T-helper 17 cell (primary cell): ENCODE measurements around the gene RGS2. TPM values are rescaled to one million over a fixed set of nuclear protein-coding genes. Genes with fewer than 3 reads are reported as not detected.

ENCODE experiments used
- ATAC-seq: fragments of 150-1000 bp; cut with Tn5 transposase; 2 replicates; pipeline ENCODE4 v1.10.0; 2021; ENCODE audit warnings: mild to moderate bottlenecking, moderate library complexity
- DNase-seq, 3 donors: peaks; one replicate each; pipeline versions ENCODE4 v3.0.0 to v3.0.0-alpha.2; 2020 to 2021
- H3K9me3 ChIP-seq: one replicate; pipeline ENCODE4 v1.7.0; 2013; ENCODE audit warnings: low read length, mild to moderate bottlenecking; ENCODE audit not compliant: control insufficient read depth, poor library complexity, severe bottlenecking
- H3K27ac Mint-ChIP-seq: one replicate; pipeline ENCODE4 v1.8.0; 2022; ENCODE audit warnings: mild to moderate bottlenecking, moderate library complexity, mixed read lengths
- H3K27me3 Mint-ChIP-seq: one replicate; pipeline ENCODE4 v1.8.0; 2022; ENCODE audit warnings: mixed read lengths
- H3K36me3 Mint-ChIP-seq: one replicate; pipeline ENCODE4 v1.8.0; 2022; ENCODE audit warnings: low read depth, mixed read lengths
- H3K4me1 Mint-ChIP-seq: one replicate; pipeline ENCODE4 v1.8.0; 2022; ENCODE audit warnings: mild to moderate bottlenecking, mixed read lengths
- H3K4me3 Mint-ChIP-seq: one replicate; pipeline ENCODE4 v1.8.0; 2022; ENCODE audit warnings: mild to moderate bottlenecking, moderate library complexity, mixed read lengths
- total RNA-seq, 4 donors: library from RNA in 2 of 4; stranded (reverse) in 2 of 4; gene quantifications; one replicate each; pipeline ENCODE4 v1.2.3 and lab custom pipeline; 2022 to 2026

Gene RGS2
- total RNA-seq (100 to 1,000 TPM; 106 to 122 TPM), total RNA-seq (lab: John Stamatoyannopoulos, UW) (67.3 to 211 reads per million in 2 donors)

GRCh38 chr1:192808518-192809306 lies at the start of gene RGS2:
TSS of gene RGS2 (plus strand) at chr1:192809039. CDS start at chr1:192809072, 33 bp downstream.
- DNase-seq: peak; percentile 84 to 88 (median 85)
- H3K4me3 Mint-ChIP-seq: peak within 1 kb of the TSS; percentile 99
- H3K27me3 Mint-ChIP-seq: no peaks in the 10 kb centered on the region

GRCh38 chr1:192759104-192759503 lies 49.7 kb upstream of the RGS2 start:
- Mint-ChIP-seq H3K4me3 (no peak overlapping the region), H3K4me1 (no peaks in the 10 kb centered on the region), H3K27me3 (peaks cover 12% of the 10 kb centered on the region), H3K36me3 (no peaks in the 10 kb centered on the region), H3K27ac (no peak overlapping the region)
- no peaks in the 10 kb centered on the region for H3K9me3 ChIP-seq
- no peak for DNase-seq
- no peak for ATAC-seq

More at GRCh38 chr1:192808518-192809306, at the start of gene RGS2:
- H3K9me3 ChIP-seq: no peaks in the 10 kb centered on the region
- ATAC-seq: peak; percentile 91
- Mint-ChIP-seq H3K27ac (peak within 1 kb of the TSS; percentile 97), H3K4me1 (peaks cover 29% of the 10 kb centered on the region), H3K36me3 (peaks cover 7% of the 10 kb centered on the region)

DNA sequence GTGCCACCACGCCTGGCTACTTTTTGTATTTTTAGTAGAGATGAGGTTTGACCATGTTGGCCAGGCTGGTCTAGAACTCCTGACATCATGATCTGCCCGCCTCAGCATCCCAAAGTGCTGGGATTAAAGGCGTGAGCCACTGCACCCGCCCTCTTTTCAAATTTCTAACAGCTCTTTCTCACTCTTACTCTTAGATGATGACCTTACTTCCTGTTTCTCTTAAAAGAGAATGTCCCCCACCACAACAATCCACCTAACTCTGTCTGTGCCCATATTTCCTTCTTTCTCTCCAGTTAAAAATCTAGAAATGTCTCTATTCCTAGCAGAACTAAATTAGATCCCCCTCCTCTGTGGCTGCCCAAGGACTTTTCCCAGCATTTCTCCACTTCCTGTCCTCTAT lies 46.6 kb upstream of the RGS2 start:
- no peaks in the 10 kb centered on the region for H3K9me3 ChIP-seq
- Mint-ChIP-seq H3K4me3 (no peak overlapping the region), H3K36me3 (no peaks in the 10 kb centered on the region), H3K4me1 (no peaks in the 10 kb centered on the region), H3K27me3 (peaks cover 14% of the 10 kb centered on the region), H3K27ac (no peak overlapping the region)
- DNase-seq: no peak
- ATAC-seq: no peak

GRCh38 chr1:192763243-192763642 lies 45.6 kb upstream of the RGS2 start:
- H3K27me3 Mint-ChIP-seq: peaks cover 16% of the 10 kb centered on the region
- H3K36me3 Mint-ChIP-seq: no peaks in the 10 kb centered on the region
- H3K4me1 Mint-ChIP-seq: no peaks in the 10 kb centered on the region
- H3K27ac Mint-ChIP-seq: no peak overlapping the region
- no peak for DNase-seq
- no peaks in the 10 kb centered on the region for H3K9me3 ChIP-seq
- no peak for ATAC-seq
- no peak overlapping the region for H3K4me3 Mint-ChIP-seq

GRCh38 chr1:192763756-192764155 lies 45.1 kb upstream of the RGS2 start:
- H3K4me1 Mint-ChIP-seq: no peaks in the 10 kb centered on the region
- H3K4me3 Mint-ChIP-seq: no peak overlapping the region
- no peak for ATAC-seq
- no peak for DNase-seq
- H3K27ac Mint-ChIP-seq: no peak overlapping the region
- H3K36me3 Mint-ChIP-seq: no peaks in the 10 kb centered on the region
- H3K9me3 ChIP-seq: no peaks in the 10 kb centered on the region
- H3K27me3 Mint-ChIP-seq: peaks cover 16% of the 10 kb centered on the region

DNA sequence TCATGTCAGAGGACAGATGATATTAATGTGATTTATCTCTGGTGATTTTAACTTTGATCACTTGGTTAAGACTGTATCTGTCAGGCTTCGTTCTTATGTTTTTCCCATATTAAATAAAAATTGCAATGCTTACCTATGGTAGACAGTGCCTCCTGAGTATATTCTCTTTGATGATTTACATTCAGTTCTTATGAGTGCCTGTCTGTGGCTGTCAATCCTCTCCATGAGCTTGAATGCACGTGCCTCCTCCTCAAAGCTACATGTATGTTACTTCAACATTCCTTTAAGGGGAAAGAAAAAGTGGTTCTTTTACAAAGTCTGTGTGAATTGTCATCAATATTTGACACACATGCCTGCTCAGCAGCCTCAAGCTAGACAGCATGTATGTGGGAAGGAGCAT lies 44.2 kb upstream of the RGS2 start:
- no peak overlapping the region for H3K4me3 Mint-ChIP-seq
- peaks cover 23% of the 10 kb centered on the region for H3K27me3 Mint-ChIP-seq
- ATAC-seq (no peak), DNase-seq (no peak)
- no peak overlapping the region for H3K27ac Mint-ChIP-seq
- no peaks in the 10 kb centered on the region for H3K9me3 ChIP-seq
- no peaks in the 10 kb centered on the region for H3K4me1 Mint-ChIP-seq
- H3K36me3 Mint-ChIP-seq: no peaks in the 10 kb centered on the region

- no peak overlapping the region for H3K4me3 Mint-ChIP-seq
- H3K9me3 ChIP-seq: no peaks in the 10 kb centered on the region
- H3K27ac Mint-ChIP-seq: no peak overlapping the region
- no peaks in the 10 kb centered on the region for H3K36me3 Mint-ChIP-seq
- DNase-seq: no peak
- ATAC-seq: no peak
- no peaks in the 10 kb centered on the region for H3K4me1 Mint-ChIP-seq
- H3K27me3 Mint-ChIP-seq: peaks cover 18% of the 10 kb centered on the region
Observed at GRCh38 chr1:192766009-192766625, 42.7 kb upstream of the RGS2 start.

DNA sequence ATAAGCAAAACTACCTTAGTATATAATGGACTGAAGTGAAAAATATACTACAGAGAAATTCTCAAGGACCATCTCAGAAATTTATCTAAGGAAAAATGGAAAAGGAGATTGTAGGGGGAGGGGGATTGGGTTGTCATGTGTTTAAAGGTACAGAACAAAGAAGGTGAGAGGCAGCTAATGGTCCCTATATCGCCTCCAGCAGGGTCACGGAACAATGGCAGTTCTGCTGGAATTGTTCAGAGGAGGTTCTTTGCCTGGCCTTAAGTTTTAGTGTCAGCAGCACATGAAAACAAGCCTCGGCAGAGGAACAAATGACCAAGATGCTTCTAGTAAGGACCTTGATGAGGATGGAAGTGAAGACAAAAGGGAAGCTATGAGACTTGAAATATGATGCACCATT lies 42.0 kb upstream of the RGS2 start:
- Mint-ChIP-seq H3K4me1 (no peaks in the 10 kb centered on the region), H3K36me3 (no peaks in the 10 kb centered on the region), H3K4me3 (no peak overlapping the region), H3K27me3 (peaks cover 15% of the 10 kb centered on the region), H3K27ac (no peak overlapping the region)
- no peaks in the 10 kb centered on the region for H3K9me3 ChIP-seq
- ATAC-seq (no peak), DNase-seq (no peak)

DNA sequence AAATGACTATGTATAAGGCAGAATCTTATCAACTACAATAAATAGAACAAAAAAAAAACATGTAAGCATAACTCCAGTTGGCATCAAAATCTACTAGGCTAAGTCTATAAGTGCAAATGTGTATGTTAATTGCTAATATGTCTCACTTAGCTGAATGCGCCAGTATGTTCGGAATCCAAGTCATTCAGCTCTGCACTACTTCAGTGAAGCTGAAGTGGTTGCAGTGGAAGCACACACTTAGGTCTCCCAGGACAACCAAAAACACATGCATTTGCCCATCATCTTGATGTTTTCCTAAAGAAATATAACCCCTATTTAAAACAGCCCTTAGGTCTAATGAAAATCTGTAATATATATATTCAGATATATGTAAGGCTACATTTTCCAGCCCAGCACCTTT lies 41.0 kb upstream of the RGS2 start:
- ATAC-seq (no peak), DNase-seq (no peak)
- no peaks in the 10 kb centered on the region for H3K36me3 Mint-ChIP-seq
- H3K27me3 Mint-ChIP-seq: peaks cover 15% of the 10 kb centered on the region
- no peaks in the 10 kb centered on the region for H3K4me1 Mint-ChIP-seq
- no peak overlapping the region for H3K27ac Mint-ChIP-seq
- no peak overlapping the region for H3K4me3 Mint-ChIP-seq
- H3K9me3 ChIP-seq: no peaks in the 10 kb centered on the region

GRCh38 chr1:192768463-192768862 lies 40.4 kb upstream of the RGS2 start:
- ATAC-seq: no peak
- H3K9me3 ChIP-seq: no peaks in the 10 kb centered on the region
- Mint-ChIP-seq H3K27ac (no peak overlapping the region), H3K4me3 (no peak overlapping the region), H3K4me1 (no peaks in the 10 kb centered on the region), H3K36me3 (no peaks in the 10 kb centered on the region), H3K27me3 (peaks cover 15% of the 10 kb centered on the region)
- DNase-seq: no peak

DNA sequence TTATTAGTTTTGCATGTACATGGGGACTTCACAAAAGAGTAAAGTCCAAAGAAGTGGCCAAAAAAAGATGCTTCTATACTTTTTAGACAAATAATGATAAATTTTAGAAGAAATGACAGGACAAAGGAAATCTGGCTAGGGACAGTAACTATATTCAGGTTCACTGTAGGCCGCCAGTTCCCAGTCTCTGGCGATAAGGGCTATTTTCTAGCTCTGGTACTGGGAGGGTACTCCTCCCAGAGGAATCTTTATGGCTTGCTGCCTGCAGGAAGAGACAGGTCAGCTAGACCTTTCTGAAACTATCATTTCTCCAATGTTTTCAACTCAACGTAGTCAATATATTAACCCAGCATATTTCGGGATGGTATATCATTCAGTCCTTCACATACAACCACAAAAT lies 37.5 kb upstream of the RGS2 start:
- no peak for ATAC-seq
- Mint-ChIP-seq H3K36me3 (no peaks in the 10 kb centered on the region), H3K4me3 (no peak overlapping the region), H3K27ac (no peak overlapping the region), H3K4me1 (no peaks in the 10 kb centered on the region), H3K27me3 (peaks cover 15% of the 10 kb centered on the region)
- DNase-seq: no peak
- no peaks in the 10 kb centered on the region for H3K9me3 ChIP-seq

GRCh38 chr1:192775631-192776030 lies 33.2 kb upstream of the RGS2 start:
- Mint-ChIP-seq H3K27ac (no peak overlapping the region), H3K4me1 (no peaks in the 10 kb centered on the region), H3K27me3 (no peaks in the 10 kb centered on the region), H3K4me3 (no peak overlapping the region), H3K36me3 (no peaks in the 10 kb centered on the region)
- H3K9me3 ChIP-seq: no peaks in the 10 kb centered on the region
- no peak for ATAC-seq
- no peak for DNase-seq

GRCh38 chr1:192776206-192776605 lies 32.6 kb upstream of the RGS2 start:
- H3K4me1 Mint-ChIP-seq: no peaks in the 10 kb centered on the region
- no peaks in the 10 kb centered on the region for H3K9me3 ChIP-seq
- no peak for ATAC-seq
- H3K36me3 Mint-ChIP-seq: no peaks in the 10 kb centered on the region
- no peak overlapping the region for H3K4me3 Mint-ChIP-seq
- H3K27me3 Mint-ChIP-seq: no peaks in the 10 kb centered on the region
- H3K27ac Mint-ChIP-seq: no peak overlapping the region
- no peak for DNase-seq

DNA sequence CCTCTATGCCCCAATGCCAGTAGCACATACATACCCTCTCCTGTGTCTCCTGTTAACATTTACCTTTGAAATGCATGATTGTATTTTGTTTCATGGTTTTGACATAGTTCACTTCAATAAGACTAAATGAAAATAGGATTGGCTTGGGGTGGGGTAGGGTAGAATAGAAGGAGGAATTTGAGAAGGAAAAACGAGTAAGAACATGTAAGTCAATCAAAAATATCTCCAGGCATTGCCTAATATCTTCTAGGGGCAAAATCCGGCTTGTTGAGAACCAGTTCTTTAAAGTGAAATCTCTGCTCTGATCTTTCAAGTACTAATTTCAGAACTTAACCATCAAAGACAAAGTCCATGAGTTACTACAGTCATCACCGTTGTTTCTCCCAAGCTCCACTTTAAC lies 31.8 kb upstream of the RGS2 start:
- ATAC-seq: no peak
- no peak for DNase-seq
- H3K27me3 Mint-ChIP-seq: peaks cover 5% of the 10 kb centered on the region
- H3K9me3 ChIP-seq: no peaks in the 10 kb centered on the region
- no peak overlapping the region for H3K27ac Mint-ChIP-seq
- peaks cover 3% of the 10 kb centered on the region for H3K36me3 Mint-ChIP-seq
- H3K4me3 Mint-ChIP-seq: no peak overlapping the region
- peaks cover 4% of the 10 kb centered on the region for H3K4me1 Mint-ChIP-seq
